Stimulated activated CD4-positive, alpha-beta T cell treated with anti-CD3 and anti-CD28 coated beads, Interleukin-12 subunit alpha, Interleukin-12 subunit beta, amount 100 ng/mL, for 48 hours (primary cell): ENCODE results near the gene FIS1.
"Not testable (repeated sequence)": the region's sequence is repeated elsewhere in the genome, so short reads cannot be mapped to it uniquely, and the experiment has no call there.

Experiments
- DNase-seq, 3 donors: peaks; one replicate each; pipeline ENCODE4 v3.0.0-alpha.2; 2020; ENCODE audit warnings: low read depth in 2 of 3, low spot score in 1 of 3

FIS1 gene

DNA sequence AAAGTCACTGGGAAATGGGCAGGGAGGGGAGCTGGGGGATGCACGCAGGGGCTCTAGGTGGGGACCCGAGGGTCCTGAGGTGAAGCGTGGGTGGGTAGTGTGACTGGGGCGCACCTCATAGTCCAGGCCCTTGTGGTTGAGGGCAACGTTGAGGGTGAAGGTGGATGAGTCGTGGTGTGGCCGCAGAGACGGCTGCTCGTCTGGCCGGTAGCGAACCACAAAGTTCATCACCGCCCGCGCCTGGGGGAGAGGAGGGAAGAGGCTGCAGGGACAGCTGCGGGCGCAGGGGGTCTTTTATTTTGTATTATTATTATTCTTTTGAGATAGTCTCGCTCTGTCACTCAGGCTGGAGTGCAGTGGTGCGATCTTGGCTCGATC, 38.2 kb downstream of the FIS1 start:
- DNase-seq: no peak

DNA sequence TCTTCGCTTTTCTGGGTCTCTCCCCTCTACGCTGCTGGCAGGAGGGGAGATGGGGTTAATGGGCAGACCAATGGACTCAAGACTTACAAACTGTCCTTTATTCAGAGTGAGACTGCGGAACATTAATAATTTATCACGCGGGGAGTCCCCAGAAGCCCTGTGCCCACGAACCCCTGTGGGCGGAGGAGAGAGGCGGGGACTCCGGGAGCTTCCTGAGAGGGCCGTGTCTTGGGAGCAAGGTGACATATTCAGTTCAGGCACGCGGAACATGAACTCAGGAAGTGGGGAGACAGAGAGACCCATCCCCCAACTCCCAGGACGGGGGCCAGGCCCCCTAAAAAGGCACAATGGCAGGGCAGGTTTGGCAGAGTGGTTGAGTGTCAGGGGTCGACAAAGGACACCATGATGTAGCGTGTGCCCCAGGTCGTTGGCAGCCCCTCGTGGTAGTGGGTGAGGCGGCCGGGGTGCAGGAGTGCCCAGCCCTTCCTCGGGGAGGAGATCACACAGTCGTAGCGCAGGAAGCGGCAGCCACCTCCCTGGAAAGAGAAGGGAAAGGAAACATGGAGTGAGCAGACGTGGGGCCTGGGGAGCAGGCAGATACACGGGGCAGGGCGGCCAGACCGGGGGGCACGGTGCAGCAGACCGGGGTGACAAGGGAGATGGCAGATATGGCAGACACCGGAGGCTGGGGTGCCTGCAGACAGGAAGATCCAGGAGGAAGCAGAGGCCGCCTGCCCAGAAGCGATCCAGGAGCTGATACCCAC, 38.8 kb downstream of the FIS1 start:
- no peak for DNase-seq

DNA sequence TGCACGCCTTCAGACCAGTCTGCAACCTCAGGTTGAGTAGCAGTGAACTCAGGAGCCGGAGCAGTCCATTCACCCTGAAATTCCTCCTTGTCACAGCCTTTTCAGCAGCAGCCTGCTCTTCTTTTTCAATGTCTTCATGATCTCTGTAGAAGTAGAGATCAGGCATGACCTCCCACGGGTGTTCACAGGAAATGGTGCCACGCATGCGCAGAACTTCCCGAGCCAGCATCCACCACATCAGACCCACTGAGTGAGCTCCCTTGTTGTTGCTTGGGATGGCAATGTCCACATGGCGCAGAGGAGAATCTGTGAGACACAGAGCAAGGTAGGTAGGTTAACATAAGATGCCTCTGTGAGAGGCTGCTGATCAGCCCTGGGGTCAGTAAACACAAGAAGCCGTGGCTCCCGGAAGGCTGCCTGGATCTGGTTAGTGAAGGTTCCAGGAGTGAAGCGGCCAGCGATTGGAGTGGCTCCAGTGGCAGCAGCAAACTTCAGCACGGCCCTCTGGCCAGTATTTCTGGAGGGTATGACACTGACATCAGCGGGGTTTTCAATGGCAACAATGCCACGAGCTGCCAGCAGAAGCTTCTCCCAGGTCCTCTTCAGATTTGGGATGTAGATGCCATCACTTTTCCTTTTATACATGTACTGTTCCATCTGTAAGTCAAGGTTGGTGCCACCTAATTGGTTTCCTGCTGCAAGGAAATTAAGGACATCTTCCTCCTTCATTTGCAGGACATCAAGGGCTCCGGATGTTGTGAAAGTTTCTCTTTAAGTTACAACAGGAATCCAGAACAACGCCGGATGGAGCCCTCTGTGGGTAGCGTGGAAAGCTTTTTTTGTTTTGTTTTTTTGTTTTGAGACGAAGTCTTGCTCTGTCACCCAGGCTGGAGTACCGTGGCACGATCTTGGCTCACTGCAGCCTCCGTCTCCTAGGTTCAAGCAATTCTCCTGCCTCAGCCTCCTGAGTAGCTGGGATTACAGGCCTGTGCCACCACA, 40.8 kb downstream of the FIS1 start:
- not testable (repeated sequence) for DNase-seq

DNA sequence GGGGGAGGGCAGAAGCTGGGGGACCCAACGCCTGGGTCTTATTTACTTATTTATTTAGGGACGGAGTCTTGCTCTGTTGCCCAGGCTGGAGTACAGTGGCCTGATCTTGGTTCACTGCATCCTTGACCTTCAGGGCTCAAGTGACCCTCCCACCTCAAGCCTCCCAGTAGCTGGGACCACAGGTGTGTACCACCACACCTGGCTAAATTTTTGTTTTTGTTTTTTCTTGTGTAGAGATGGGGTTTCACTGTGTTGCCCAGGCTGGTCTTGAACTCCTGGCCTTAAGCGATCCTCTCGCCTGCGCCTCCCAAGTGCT, 42.3 kb downstream of the FIS1 start:
- no peak for DNase-seq

DNA sequence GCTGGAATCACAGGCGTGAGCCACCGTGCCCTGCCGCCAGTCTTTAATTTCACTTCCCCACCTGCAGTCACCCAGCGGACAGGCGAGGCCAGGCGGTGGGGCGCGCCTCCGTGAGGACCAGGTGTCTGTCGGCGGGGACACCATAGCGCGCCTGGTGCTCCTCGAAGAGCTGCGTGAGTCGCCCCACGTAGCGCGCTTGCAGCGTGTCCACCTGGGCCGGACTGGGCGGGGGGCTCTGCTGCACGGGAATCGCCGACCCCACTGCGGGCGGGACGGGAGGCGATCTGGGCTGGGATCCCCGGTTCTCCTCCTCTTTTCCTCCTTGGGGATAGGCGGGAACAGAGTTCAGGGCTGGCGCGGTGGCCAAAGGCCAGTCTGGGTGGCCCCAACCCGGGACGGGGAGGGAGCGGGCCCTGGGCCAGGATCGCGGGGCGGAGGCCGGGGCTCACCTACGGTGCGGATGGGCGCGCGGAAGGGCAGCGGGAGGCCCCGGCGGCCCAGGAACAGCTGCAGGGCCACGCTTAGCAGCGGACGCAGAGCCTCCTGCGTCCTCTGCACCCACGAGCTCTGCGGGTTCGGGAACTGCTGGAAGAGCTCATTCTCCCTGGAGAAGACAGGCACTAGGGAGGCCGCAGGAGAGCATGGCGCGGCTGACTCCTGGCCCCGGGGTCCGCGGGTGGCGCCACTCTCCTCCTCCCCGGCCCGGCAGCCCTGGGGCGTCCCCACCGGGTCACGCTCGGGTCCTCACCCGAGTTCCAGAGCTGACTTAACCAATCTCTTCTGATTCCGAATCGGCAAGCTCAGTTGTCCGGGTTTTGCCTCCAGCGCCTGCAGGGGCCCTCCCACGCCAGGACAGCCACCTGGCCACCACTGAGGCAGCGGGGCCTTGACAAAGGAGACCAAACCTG, 42.9 kb downstream of the FIS1 start:
- no peak for DNase-seq

DNA sequence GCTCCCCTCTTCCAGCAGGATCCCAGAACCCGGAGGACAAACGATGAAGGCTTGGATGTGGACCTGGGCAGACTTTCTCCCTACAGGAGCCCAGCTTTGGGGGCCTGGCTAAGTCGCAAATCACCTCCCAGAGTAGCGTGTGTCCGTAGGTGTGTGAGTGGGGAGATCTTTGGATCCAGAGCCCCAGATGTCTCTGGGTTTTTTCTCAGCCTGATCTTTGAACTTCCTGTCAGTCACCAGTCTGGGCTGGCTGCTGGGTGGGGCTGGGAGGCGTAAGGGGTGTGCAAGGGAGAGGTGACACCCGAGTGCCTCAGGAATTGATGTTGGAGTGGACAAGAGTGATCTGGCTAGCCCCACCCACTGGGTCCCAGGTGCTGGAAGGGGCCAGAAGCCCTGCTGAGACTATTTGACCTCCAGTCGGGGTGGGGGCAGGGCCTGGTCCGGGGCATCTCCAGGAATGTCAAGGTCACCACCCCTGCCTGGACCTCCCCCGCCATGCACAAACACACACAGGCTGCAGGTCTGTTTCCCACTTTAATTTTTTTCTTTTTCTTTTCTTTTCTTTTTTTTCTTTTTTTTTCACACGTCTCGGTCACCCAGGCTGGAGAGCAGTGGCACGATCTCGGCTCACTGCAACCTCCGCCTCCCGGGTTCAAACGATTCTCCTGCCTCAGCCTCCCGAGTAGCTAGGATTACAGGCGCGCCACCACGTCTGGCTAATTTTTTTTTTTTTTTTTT, 43.9 kb downstream of the FIS1 start, which contains the start of gene MOGAT3:
MOGAT3 (minus strand) TSS at position 175 of the 738 bp plus-strand sequence. CDS start 182 bp downstream, outside the sequence.
- no peak for DNase-seq

DNA sequence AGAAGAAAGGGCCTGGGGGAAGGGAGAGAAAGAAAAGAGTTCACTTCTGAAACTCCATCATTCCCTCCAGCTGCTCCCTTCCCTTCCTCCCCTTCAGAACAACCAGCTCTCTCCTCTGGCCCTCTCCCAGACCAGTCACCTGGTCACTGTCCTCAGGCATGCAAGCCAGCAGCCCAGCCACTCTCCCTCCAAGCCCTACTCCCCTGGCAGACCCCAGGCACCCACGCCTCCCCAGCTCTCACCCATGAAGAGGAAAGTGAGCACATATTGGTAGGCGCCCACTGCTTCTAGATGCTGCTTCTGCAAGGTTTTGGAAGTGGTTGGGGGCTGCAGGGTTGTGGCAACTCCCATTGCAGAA, 44.4 kb downstream of the FIS1 start:
- DNase-seq: no peak

DNA sequence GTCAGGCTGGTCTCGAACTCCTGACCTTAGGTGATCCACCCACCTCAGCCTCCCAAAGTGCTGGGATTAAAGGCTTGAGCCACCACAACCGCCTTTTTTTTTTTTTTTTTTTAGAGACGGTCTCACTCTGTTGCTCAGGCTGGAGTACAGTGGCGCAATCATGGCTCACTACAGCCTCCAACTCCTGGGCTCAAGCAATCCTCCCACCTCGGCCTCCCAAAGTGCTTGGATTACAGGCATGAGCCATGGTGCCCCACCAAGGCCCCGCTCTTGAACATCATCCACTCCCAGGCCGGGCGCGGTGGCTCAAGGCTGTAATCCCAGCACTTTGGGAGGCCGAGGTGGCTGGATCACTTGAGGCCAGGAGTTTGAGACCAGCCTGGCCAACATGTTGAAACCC, 45.4 kb downstream of the FIS1 start:
- not testable (repeated sequence) for DNase-seq

DNA sequence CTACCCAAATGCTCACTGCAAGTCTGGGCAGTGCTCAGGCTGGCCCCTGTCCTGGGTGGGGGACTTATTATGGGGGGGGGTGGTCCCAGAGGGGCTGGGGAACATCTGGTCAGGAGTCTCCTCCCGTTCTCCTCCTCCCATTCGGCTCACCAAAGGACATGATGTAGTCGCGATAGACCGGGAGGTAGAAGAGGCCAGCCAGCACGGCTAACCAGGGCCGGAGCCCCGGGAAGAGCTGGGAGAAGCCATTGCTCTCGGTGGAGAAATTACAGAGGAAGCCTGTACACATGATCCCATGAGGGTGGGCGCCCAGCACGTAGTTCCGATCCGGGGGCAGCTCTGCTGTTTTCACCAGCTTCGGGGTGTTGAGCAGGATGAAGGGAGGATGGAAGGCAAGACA, 46.4 kb downstream of the FIS1 start:
- DNase-seq: no peak

DNA sequence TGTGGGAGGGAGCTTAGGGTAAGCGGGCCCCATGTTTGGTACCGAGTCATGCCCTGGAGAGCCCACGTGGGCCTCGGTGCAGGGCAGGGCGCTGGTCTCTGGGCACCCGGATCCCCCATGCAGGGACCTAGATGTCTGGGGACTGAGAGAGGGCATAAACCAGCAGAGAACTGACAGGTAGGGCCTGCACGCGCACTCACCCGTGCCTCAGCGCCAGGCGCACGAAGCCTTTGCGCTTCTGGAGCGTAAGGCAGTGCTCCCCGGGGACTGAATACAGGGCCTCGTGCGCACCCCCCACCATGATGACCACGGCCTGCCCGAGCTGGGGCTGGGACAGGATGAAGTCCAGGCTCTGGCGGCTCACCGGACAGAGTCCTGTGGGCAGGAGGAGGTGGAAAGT, 46.9 kb downstream of the FIS1 start:
- DNase-seq: no peak

DNA sequence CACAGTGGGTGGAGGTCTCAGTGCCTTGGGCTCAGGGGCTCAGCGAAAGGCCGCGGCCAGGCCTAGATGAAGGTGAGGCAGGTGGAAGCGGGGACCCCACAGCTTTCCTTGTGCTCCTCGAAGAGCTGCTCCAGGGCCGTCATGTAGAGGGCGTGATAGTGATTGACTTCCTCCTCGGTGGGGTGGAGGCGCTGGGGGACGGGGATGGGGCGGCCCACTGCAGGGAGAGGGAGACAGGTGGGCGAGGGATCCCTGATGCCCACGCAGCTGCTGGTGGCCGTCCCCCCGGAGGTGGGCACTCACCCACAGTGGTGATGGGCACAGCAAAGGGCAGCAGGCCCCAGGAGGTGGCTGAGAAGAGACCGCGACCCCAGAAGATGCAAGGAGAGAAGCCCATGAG, 49.0 kb downstream of the FIS1 start:
- DNase-seq: no peak
